Vagina (tissue), 2 donors: ENCODE measurements around the gene CELF4. TPM values are rescaled to one million over a fixed set of nuclear protein-coding genes. Genes with fewer than 3 reads are reported as not detected.

Source experiments
- DNase-seq, 2 donors: peaks; one replicate each; pipeline ENCODE4 v3.0.0-alpha.2; 2017; ENCODE audit errors: extremely low spot score in 2 of 2
- H3K27ac ChIP-seq: fragments of 200-600 bp; sonication (generic); one replicate; pipeline ENCODE4 v1.5.1; 2019
- H3K27me3 ChIP-seq: fragments of 200-600 bp; sonication (generic); one replicate; pipeline ENCODE4 v1.5.1; 2019
- H3K36me3 ChIP-seq, 2 donors: fragments of 200-600 bp; sonication (generic); one replicate each; pipeline ENCODE4 v1.5.1; 2017 to 2019
- H3K4me1 ChIP-seq: fragments of 200-600 bp; sonication (generic); one replicate; pipeline ENCODE4 v1.5.1; 2019
- H3K4me3 ChIP-seq, 2 donors: fragments of 200-600 bp; sonication (generic); 1 replicate in 1 of 2; 2 replicates in 1 of 2; pipeline ENCODE4 v1.5.1; 2016 to 2019
- H3K9me3 ChIP-seq: fragments of 200-600 bp; sonication (generic); one replicate; pipeline ENCODE4 v1.5.1; 2019
- CTCF ChIP-seq, 3 experiments: fragments of 450-650 bp in 2 of 3; fragments of 200-600 bp in 1 of 3; sonication (generic) in 1 of 3; IDR thresholded peaks; one replicate each; pipeline ENCODE4 v1.5.1; 2017 to 2019; ENCODE audit warnings: antibody characterized with exemption in 3 of 3, mild to moderate bottlenecking in 2 of 3, moderate library complexity in 2 of 3
- POLR2A ChIP-seq, 2 donors: fragments of 450-650 bp; IDR thresholded peaks; one replicate each; pipeline ENCODE4 v1.6.1; 2017; ENCODE audit warnings: antibody characterized with exemption in 2 of 2, mild to moderate bottlenecking in 2 of 2, moderate library complexity in 2 of 2
- POLR2AphosphoS5 ChIP-seq, 2 donors: sonication (generic); formaldehyde crosslinking; IDR thresholded peaks; one replicate each; pipeline ENCODE4 v1.9.0; 2017; ENCODE audit warnings: antibody characterized with exemption in 2 of 2, mild to moderate bottlenecking in 2 of 2, low read depth in 1 of 2; ENCODE audit not compliant: insufficient read depth in 1 of 2
- intact Hi-C: fragments of 100-400 bp; cut with DNase I; formaldehyde crosslinking; loops from one replicate; pipeline ENCODE4 v1.15.1; 2023
- total RNA-seq: library from RNA; depleted of rRNA; stranded (reverse); fragments of >200 nt; gene quantifications from one replicate; pipeline ENCODE4 v1.2.3, GENCODE V29; 2016

The CELF4 gene
- total RNA-seq, 1 donor from 2014 or later = 2.2 TPM

GRCh38 chr18:37392648-37393047, 172.9 kb downstream of the CELF4 start:
- H3K4me3 ChIP-seq = no peak overlapping the region
- intact Hi-C loops = no loop called here
- peaks cover 4% of the 10 kb centered on the region for H3K9me3 ChIP-seq
- no peaks in the 10 kb centered on the region for H3K27me3 ChIP-seq
- TF ChIP-seq POLR2A (IDR thresholded peaks at IDR 0.05) (no peak), POLR2AphosphoS5 (IDR thresholded peaks at IDR 0.05; ENCODE audit: insufficient read depth in 1 of 2, low read depth in 1 of 2) (no peak), CTCF (IDR thresholded peaks at IDR 0.05) (no peak)
- no peak for DNase-seq
- peaks cover 13% of the 10 kb centered on the region for H3K4me1 ChIP-seq
- H3K27ac ChIP-seq = no peak overlapping the region
- no peaks in the 10 kb centered on the region for H3K36me3 ChIP-seq

- TF ChIP-seq POLR2AphosphoS5 (IDR thresholded peaks at IDR 0.05; ENCODE audit: insufficient read depth in 1 of 2, low read depth in 1 of 2) (no peak), CTCF (IDR thresholded peaks at IDR 0.05) (no peak), POLR2A (IDR thresholded peaks at IDR 0.05) (no peak)
- no peaks in the 10 kb centered on the region for H3K27me3 ChIP-seq
- H3K4me3 ChIP-seq = no peak overlapping the region
- intact Hi-C loops = no loop called here
- H3K4me1 ChIP-seq = peaks cover 13% of the 10 kb centered on the region
- H3K36me3 ChIP-seq = no peaks in the 10 kb centered on the region
- no peak for DNase-seq
- peaks cover 4% of the 10 kb centered on the region for H3K9me3 ChIP-seq
- H3K27ac ChIP-seq = no peak overlapping the region
These were observed 173.7 kb downstream of the CELF4 start for GRCh38 chr18:37391698-37392548.

- H3K36me3 ChIP-seq = no peaks in the 10 kb centered on the region
- H3K4me1 ChIP-seq = peaks cover 13% of the 10 kb centered on the region
- H3K27ac ChIP-seq = no peak overlapping the region
- intact Hi-C loops = no loop called here
- TF ChIP-seq CTCF (IDR thresholded peaks at IDR 0.05) = no peak
- TF ChIP-seq POLR2A (IDR thresholded peaks at IDR 0.05) = no peak
- TF ChIP-seq POLR2AphosphoS5 (IDR thresholded peaks at IDR 0.05; ENCODE audit: insufficient read depth in 1 of 2, low read depth in 1 of 2) = no peak
- peaks cover 4% of the 10 kb centered on the region for H3K9me3 ChIP-seq
- DNase-seq = no peak
- H3K4me3 ChIP-seq = no peak overlapping the region
- no peaks in the 10 kb centered on the region for H3K27me3 ChIP-seq
These were observed 174.4 kb downstream of the CELF4 start for GRCh38 chr18:37391156-37391555.

- Histone ChIP-seq H3K27ac (no peak overlapping the region), H3K4me3 (no peak overlapping the region), H3K36me3 (no peaks in the 10 kb centered on the region), H3K4me1 (peaks cover 13% of the 10 kb centered on the region), H3K9me3 (peaks cover 4% of the 10 kb centered on the region), H3K27me3 (no peaks in the 10 kb centered on the region)
- intact Hi-C loops = no loop called here
- no peak for TF ChIP-seq POLR2A (IDR thresholded peaks at IDR 0.05)
- TF ChIP-seq POLR2AphosphoS5 (IDR thresholded peaks at IDR 0.05; ENCODE audit: insufficient read depth in 1 of 2, low read depth in 1 of 2) = no peak
- no peak for TF ChIP-seq CTCF (IDR thresholded peaks at IDR 0.05)
- DNase-seq = no peak
These were observed 174.9 kb downstream of the CELF4 start for GRCh38 chr18:37390687-37391086.

- DNase-seq = no peak
- no peak overlapping the region for H3K4me3 ChIP-seq
- H3K4me1 ChIP-seq = peaks cover 13% of the 10 kb centered on the region
- intact Hi-C loops = no loop called here
- H3K9me3 ChIP-seq = peaks cover 4% of the 10 kb centered on the region
- H3K27me3 ChIP-seq = no peaks in the 10 kb centered on the region
- no peak for TF ChIP-seq CTCF (IDR thresholded peaks at IDR 0.05)
- TF ChIP-seq POLR2A (IDR thresholded peaks at IDR 0.05) = no peak
- no peak for TF ChIP-seq POLR2AphosphoS5 (IDR thresholded peaks at IDR 0.05; ENCODE audit: insufficient read depth in 1 of 2, low read depth in 1 of 2)
- H3K27ac ChIP-seq = no peak overlapping the region
- H3K36me3 ChIP-seq = no peaks in the 10 kb centered on the region
These were observed 175.8 kb downstream of the CELF4 start for GRCh38 chr18:37389684-37390368.
